ENCODE results near the gene C12orf60.

The C12orf60 gene

DNA sequence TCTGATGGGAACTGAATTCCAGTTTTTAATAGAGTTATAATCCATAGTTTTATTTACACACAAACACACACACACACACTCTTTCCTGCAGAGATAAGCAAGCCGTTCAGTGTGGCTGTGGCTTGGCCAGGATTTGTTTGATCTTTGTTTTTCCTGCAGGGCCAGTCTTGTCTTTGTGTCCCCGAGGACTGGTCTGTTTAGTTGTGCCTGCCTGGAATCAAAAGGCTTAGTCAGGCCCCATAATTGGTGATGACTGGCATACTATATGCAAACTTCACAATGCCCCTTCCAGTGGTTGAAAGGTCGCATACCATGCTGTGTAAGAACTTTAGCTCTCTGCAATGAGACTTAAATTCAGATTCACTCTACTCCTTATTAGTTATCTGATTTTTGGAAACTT is 26.2 kb upstream of the C12orf60 start:
- DNase-seq: no peak

DNA sequence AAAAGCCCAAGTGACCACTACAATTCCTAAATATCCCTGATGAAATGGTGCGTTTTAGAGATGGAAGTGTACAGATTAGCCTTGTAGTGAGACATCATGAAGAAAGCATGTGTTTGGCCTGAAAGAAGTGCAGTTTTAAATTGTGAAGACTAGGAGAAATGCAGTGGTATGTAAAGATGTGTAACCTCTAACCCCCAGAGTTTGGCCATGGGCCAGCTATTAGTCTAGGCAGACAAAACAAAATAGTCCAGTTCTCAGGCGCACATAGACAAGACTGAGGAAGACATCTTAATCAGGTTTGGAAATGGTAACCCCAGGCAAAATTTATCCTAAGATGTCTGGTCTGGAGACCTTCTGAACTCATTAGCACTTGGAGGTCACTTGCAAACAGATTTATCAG is 23.6 kb upstream of the C12orf60 start:
- no peak for DNase-seq

DNA sequence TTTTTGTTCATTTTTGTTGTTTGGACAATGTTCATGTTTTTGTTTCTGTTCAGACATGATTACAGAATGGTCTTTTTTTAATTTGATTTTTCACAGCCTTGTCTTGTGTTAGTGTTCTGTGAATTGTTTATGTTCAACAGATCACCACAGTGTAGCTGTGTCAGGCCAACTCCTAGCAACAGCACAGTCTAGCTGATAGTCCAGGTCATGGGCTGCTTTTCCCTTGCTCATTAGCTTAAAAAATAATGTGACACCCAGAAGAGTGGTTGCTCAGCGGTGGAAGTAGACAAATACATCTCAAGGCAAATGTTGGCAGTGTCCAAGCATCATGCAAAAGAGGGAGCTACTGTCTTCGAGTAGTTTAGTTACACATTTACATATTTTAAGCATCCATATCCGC is 22.6 kb upstream of the C12orf60 start:
- no peak for DNase-seq

DNA sequence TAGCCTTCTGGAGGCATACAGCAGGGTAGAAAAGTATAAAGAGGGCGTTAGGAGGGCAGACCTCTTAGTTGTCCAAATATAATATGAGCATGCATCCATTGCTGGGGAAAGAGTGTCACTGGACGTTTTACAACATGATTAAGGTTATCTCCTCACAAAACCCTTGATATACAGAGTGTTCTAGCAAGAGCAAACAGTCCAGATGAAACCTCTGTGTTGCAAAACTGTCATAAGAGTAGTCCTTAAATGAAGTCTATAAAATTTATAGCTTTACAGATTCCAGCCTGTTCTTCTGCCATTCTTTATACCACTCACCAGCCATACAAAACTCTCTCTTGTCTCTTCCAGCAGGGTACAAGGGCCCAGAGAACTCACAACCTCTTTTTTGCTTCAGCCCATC is 21.9 kb upstream of the C12orf60 start:
- no peak for DNase-seq

DNA sequence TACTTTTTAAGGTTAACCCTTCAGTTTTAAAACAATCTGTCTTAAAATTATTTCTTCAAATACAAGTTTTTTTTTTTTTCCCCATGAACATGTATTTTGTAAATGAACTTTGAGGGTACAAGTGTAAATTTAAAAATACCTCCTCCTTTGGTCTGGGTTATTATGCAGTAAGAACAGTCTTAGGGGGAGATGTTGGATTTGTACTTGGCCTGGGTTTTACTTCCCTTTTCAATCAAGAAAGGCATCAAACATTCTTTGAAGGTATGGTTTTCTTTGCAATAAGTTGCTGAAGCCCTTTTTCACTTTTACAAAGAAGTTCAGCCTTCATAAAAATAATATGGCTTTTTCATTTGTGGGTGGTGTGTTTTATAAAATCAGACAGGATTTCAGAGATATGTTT is 20.7 kb upstream of the C12orf60 start:
- no peak for DNase-seq

DNA sequence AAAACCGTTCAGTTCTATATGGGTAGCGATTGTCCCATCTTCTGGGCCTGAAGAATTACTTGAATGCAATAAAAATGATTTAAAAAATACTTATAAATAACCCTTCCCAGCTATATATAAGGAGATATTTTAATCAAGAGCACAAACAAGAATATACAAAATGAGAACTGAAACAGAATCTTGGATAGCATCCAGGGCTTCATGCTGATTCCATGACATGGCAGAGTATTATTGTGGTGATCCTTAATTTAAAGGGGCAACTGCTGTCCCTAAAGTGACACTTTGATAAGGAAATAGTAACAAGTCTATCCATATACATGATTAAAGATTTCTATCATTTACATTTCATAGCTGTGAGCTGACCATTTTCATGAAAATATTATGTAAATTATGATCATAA is 19.0 kb upstream of the C12orf60 start:
- DNase-seq: no peak

DNA sequence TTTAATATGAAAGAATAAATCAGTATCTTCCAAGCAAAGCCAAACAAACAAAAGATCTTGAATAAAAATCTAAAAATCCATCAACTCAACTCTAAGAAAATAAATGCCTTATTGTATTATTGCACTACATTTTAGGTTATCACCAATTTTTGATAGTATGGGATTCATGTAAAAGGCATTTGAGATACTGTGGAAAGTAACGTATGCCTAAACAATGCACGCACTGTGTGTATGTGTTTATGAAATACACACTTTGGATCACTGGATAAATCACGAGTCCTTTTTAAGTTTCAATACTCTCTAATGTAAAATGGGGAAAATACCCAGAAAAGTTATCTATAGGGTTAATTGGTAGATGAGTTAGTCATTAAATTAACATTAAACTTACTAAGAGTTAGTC is 17.9 kb upstream of the C12orf60 start:
- DNase-seq: no peak

DNA sequence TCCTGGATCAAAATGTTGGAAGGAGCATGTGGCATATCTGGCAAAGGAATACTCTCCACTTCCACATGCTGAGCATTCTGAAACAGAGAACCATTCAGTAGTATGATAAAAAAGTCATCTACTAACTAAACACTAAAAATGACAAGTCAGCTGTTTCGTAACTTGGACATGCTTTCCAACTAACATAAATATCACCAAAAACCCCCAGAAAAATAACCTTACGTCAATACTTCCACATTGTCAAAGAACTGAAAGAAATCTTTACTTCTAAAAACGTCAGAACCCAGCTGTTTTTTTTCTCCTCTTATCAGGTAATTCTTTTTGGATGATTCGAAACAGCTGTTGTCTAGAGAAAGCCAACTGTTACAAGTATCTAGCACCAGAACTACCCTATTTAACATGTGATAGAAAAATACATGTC is 8.4 kb upstream of the C12orf60 start:
- no peak for DNase-seq

DNA sequence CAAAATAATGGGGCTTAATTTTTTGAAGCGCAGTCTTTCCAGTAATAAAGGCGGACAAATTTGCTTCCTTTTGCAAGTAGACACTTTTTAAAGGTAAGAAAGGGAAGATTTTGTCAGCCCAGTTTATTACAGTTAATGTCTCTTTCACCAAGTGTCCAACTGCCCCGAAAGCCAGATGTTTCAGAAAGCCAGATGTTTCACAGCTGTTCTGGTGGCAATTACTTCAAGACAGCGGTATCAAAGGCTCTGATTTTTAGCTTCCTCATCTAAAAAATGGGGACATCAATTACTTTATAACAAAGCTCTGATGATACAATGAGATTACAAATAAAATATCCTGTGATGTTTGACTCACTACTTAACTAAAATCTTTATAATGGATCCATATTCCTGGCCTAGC is 1.2 kb upstream of the C12orf60 start:
- no peak for DNase-seq

DNA sequence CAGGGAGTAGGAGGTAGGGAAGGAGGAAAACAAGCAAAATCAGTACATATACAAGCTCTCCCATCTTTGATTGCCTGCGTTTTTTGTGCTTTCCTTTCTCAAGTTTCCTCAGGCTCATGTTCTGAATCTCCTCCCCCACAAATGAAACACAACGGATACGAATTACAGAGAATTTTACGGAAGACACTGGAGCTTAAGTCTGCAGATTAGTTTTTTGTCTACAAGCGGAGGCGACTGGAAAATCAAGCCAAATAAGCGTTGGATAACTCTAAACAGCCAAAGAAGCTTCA is 804 bp upstream of the C12orf60 start:
- no peak for DNase-seq

DNA sequence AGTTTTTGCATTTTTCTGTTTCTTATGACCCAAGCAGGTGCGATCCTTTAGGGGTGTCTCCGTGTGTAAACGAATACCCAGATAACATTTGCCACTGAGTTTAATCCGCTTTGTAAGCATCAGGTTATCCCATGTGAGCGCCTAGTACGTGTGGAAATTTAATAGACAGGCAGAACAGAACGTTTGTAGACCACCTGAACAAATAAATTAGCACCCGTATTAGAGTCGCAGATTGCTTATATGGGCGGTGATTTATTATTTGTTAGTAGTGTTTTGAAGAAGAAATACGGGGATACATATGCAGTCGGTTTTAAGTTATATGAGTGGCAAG is 325 bp downstream of the C12orf60 start:
- DNase-seq: no peak

DNA sequence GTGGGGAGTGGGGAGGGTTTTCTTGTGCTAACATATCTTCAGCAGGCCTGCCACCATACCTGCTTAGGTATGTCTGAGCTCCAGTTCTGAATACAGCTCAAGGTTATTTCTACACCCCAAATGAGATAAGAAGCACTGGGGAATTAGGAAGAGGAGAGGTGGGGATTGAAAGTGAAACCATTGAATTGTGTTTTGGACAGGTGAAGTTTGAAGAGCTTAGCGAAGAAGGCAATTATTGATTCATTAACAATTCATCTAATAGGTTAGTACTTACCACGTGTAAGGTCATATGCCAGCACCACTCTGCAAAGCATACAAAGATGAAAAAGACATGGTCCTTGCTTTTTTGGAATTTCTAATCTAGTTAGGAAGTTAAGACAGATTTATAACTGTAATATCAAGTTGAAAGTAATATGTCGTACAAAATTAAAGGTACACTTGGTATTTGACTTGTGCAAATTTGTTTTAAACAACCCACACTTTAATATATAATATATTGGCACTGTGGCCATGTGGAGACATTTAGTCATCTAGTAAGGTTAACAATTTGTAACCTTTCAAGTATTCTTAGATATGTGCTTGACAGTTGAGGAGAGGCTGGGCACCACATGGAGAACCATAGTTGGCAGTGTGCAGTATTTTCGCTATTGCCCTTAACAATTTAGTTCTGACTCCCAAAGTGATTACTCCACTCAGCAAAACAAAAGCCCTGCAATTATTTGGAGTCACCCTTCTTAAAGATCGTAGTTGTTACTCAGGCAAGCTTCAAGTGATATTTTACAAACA is 6.9 kb downstream of the C12orf60 start:
- DNase-seq: no peak

DNA sequence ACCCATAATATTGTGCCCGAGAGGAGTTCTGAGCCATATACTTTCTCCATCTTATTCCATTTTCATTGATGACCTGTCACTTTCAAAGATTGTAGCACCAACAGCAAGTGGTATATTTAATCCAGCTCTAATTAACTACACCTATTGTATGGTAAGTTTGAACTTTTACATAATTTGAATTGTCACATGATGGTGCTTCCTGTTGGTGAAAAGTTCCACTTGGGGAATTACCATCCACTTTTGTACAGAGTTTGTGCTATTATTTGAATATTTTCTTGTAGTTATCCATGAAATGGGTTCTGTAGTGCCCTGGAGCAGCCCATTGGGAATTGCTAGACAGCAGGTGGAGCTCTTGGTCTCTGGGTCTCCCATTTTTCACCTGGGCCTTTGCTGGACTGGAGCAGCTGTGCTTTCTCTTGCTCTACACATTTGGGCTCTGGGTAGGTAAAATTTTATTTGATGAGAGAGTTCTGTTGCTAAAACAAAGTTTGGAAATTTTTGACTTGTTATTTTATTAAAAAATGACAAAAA is 7.5 kb downstream of the C12orf60 start:
- no peak for DNase-seq

DNA sequence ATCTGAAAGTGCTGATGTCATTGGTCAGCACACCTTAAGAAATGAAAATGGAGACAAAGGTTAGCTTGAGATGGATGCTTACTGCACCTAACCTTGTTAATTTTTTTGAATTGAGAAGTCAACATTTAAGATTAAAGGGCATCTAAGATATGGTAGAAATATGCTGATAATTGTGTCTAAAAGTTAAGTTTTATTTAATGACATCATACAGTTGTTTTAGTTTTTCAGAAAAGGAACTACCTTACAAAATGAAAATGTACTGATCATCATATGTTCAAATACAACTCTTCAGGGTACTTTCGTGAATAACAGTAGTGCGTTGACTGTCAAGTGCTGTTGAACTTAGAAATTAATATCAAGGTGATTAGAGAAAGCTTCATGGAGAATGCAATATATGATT is 8.0 kb downstream of the C12orf60 start:
- no peak for DNase-seq

DNA sequence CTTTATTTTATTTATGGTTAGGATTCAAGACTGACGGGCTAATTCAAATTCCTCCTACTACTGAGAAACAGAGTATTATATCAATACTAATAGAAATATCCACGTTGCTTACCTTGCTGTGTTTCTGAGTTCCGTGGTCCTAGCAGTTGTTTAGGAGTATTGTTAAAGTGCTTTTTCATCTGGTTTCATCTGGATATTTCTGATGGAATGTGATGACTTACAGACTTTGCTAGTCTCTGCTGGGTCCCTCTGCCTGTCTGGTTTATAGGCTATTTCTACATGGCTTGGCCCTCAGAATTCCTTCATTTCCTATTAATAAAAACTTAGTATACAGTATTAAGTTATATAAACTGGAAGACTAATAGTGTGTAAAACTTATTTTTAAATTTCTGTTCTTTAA is 10.5 kb downstream of the C12orf60 start, which contains the start of gene SMCO3:
SMCO3 (minus strand) TSS at position 169 of the 400 bp plus-strand sequence. CDS start 7,502 bp downstream, outside the sequence.
- no peak for DNase-seq

DNA sequence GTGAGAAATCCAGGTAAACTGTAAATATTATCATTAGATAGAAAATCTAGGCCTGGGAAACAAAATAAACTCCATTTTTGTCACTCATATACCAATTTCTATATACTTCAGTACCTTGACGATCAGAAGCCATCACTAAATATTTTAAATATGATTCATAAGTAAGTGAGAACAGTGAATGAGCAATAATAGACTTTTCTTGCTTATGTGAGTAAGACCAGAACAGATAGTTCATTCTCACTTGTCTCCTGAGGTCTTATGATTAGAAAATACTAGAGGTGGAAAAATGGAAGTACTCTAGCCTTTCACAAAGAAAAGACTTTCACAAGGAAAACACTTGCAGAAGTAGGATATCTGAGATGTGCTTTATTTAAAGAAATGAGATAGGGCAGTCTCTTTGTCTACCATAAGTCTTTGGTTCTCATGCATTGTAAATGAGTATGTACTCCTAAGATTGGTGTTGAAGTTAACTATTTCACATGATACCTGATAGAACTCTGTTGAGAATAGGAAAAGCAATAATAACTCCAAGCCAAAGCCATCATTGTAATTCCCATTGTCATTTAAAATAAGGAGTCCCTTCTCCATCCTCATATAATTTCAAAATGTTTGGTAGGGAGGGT is 20.7 kb downstream of the C12orf60 start:
- no peak for DNase-seq

DNA sequence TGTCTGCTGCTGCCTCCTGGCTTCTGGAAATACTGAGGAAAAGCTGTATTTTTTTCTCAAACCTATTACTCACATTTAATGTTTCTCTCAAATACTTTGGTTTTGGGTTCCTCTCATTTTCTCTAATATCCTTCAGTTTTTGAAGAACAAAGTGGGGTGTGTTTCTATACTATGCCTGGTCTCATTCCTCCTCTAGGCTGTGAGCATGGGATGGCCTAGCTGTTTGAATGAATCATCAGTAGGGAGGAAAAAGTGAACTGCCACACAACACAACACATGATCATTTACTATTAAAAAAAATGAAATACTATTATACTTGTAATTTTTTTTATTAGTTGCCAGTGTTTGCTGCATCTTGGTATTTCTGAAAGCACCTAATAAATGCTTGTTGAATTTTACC is 21.8 kb downstream of the C12orf60 start:
- DNase-seq: no peak

DNA sequence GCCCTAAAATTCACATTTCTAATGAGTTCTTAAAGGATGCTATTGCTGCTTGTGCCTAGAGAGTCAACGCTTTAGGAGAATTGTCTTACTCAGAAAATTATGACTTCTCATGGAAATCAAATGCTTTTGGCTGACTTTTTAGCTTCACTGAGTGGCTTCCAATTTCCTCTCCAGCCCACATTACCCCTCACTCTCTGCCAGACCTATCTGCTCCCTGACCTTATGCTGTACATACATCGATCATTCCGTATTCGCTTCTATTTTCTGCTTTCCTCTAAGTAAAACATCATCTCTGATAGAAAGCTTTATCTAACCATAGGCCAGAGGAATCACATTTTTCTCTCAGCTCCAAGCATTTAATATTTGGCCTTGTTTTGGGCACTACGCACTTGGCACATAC is 23.0 kb downstream of the C12orf60 start:
- no peak for DNase-seq

DNA sequence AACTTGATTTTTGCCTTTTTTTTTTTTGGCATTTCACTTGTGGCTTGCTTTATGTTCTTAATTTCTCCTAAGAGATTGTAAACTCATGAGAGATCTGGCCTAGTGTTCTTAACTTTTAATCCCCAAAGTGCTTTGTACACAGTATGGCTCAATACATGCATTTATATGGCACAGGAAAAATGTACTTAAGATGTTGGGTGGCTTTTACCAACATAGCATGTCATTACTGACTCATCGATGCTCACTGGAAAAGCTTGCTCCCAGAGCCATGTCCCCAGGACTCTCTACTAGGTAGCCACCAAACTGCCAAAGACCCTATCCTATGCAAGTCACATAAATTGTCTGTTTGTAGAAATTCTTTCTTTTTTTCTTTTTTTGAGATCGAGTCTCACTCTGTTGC is 23.6 kb downstream of the C12orf60 start:
- DNase-seq: no peak

DNA sequence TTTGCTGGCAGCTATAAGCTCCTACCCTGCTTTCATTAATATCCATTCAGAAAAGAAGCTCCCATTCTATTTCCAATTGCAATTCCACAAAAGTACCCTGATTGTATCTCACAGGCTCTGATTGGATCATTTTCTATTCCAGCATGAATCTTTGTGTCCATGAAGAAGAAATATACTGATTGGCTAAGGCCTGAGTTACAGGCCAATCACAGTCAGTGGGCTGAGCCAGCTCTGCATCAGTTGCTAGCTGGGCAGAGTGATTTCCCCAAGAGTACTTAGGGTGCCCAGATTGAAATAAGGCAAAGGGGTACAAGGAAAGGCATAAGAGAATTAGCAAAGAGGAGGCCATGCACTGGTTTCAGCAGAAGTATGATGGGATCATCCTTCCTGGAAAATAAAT is 25.4 kb downstream of the C12orf60 start:
- DNase-seq: no peak

DNA sequence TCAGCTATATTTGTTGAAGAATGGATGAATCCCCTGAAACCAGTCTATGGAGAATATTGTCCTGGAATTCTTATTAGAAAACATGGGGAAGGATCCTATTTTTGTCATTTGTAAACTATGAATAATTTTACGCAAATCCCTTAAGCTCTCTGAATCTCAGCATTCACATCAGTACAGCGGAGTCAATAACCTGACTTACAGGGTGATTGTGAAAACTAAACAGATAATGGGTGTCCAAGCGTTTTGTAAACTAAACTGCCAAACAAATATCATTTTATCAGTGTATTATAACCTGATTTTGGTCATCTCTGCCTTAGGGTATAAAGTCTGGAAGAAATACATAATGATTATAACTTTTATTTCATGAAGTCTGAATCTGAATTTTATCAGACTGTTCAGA is 29.9 kb downstream of the C12orf60 start:
- DNase-seq: no peak

DNA sequence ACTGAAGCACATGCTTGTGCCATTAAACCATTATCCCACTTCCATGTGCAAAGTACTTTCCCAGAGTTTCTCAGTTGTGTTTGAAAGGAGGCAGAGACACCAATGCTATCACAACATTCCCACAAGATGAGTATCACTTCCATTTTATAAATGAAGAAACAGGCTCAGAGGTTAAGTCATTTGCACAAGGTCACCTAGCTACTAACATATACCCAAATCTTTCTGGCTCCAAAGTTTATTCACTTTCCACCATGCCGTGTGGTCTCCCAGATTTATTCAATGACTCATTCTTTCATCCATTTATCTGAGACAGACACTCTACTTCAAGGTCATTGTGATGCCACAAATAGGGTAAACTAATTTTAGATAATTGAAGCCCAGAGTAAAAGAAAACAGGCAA is 30.5 kb downstream of the C12orf60 start:
- no peak for DNase-seq

DNA sequence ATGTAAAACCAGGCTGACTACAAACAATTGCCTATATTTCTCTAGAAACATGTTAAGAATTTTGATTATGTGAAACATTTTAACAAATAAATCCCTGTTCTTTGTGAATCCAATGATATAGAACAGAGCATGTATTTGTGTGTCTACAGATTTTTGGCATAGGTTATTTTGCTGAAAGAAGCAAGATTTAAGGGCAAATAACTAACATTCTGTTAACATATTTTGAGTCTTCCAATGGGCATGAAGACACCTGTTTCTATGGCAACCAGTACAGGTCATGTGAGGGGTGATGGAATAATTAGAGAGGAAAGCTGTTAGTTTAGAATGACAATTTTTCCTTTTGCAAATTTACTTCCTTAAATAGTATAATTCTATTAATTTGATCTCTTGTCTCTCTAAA is 31.0 kb downstream of the C12orf60 start:
- no peak for DNase-seq

DNA sequence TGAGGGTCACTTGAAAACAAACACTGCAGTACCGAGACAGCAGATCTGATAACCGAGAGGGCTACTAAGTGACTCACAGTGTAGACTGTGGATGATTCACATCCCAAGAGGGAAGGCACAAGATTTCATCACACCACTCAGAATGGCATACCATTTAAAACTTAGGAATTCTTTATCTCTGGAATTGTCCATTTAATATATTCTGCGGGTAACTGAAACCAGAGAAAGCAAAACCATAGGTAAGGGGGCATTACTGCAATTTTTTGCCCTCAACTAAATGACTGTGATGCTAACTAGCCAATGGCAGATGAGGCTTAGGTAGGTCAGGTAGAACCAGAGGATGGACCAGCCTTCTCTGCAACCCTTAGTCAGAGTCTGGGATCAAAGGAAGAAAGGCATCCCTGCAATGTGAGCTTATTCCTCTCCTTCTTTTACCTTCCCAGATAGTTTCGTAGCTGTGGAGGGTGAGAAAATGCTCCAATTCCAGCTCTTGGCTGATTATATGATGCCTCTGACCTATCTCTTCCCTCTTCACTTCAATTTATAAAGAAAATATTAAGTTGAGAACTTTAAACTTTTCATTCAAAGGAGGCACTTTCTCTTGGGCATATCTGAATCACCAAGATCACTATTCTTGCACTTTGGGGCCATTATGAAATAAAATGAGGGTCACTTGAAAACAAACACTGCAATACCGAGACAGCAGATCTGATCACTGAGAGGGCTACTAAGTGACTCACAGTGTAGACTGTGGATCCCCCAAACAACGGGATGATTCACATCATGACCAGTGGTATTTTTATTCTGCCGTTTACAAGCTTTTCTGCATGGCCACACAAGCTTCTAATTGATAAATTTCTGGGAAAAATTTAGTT is 33.1 kb downstream of the C12orf60 start:
- no peak for DNase-seq

Measured in activated effector memory CD4-positive, alpha-beta T cell treated with Interleukin-2 at 50 U/mL for 16 hours (primary cell).